Muscle layer of colon (tissue), 2 donors: ENCODE data around the gene WAPL.
A peak's percentile ranks its signal among the peaks of the same experiment; 100 is the strongest.

Experiments
- H3K27ac ChIP-seq: one replicate; pipeline ENCODE4 v1.7.0; 2013; ENCODE audit warnings: low read depth, mild to moderate bottlenecking, low read length, moderate library complexity
- H3K27me3 ChIP-seq, 2 donors: one replicate each; pipeline ENCODE4 v1.7.0; 2013; ENCODE audit warnings: low read length in 2 of 2, mild to moderate bottlenecking in 2 of 2; ENCODE audit not compliant: insufficient read depth in 2 of 2, control insufficient read depth in 1 of 2
- H3K36me3 ChIP-seq: one replicate; pipeline ENCODE4 v1.7.0; 2013; ENCODE audit warnings: mild to moderate bottlenecking, low read length; ENCODE audit not compliant: insufficient read depth
- H3K4me1 ChIP-seq: one replicate; pipeline ENCODE4 v1.7.0; 2013; ENCODE audit warnings: mild to moderate bottlenecking, low read length; ENCODE audit not compliant: insufficient read depth
- H3K4me3 ChIP-seq, 2 donors: one replicate each; pipeline ENCODE4 v1.7.0; 2013; ENCODE audit warnings: low read length in 2 of 2, low read depth in 1 of 2, mild to moderate bottlenecking in 1 of 2, moderate library complexity in 1 of 2
- H3K9ac ChIP-seq: one replicate; pipeline ENCODE4 v1.7.0; 2013; ENCODE audit warnings: low read length
- H3K9me3 ChIP-seq: one replicate; pipeline ENCODE4 v1.7.0; 2013; ENCODE audit warnings: mild to moderate bottlenecking, low read length
- donor health status: abdominal sarcoma.
- donor health status: Adenocarcinoma of cecum.

Gene WAPL

GRCh38 chr10:86434656-86435055, 86.9 kb downstream of the WAPL start:
- Histone ChIP-seq H3K9ac (no peak overlapping the region), H3K27ac (no peak overlapping the region), H3K4me1 (no peaks in the 10 kb centered on the region), H3K36me3 (peaks cover 19% of the 10 kb centered on the region), H3K9me3 (no peaks in the 10 kb centered on the region), H3K27me3 (no peaks in the 10 kb centered on the region), H3K4me3 (no peak overlapping the region)

- H3K27me3 ChIP-seq = no peaks in the 10 kb centered on the region
These were observed 97.9 kb downstream of the WAPL start for GRCh38 chr10:86423739-86424138.

GRCh38 chr10:86419101-86419500, 102.5 kb downstream of the WAPL start:
- Histone ChIP-seq H3K9me3 (no peaks in the 10 kb centered on the region), H3K27me3 (no peaks in the 10 kb centered on the region), H3K9ac (no peak overlapping the region), H3K4me1 (no peaks in the 10 kb centered on the region), H3K27ac (no peak overlapping the region), H3K36me3 (no peaks in the 10 kb centered on the region), H3K4me3 (no peak overlapping the region)

More at GRCh38 chr10:86423739-86424138, 97.9 kb downstream of the WAPL start:
- no peaks in the 10 kb centered on the region for H3K36me3 ChIP-seq
- H3K9ac ChIP-seq = no peak overlapping the region
- no peaks in the 10 kb centered on the region for H3K4me1 ChIP-seq
- no peaks in the 10 kb centered on the region for H3K9me3 ChIP-seq
- no peak overlapping the region for H3K4me3 ChIP-seq
- H3K27ac ChIP-seq = no peak overlapping the region

GRCh38 chr10:86415583-86415982, 106.0 kb downstream of the WAPL start:
- H3K9me3 ChIP-seq = no peaks in the 10 kb centered on the region
- no peak overlapping the region for H3K4me3 ChIP-seq
- H3K27ac ChIP-seq = no peak overlapping the region
- H3K4me1 ChIP-seq = peaks cover 29% of the 10 kb centered on the region
- no peak overlapping the region for H3K9ac ChIP-seq
- no peaks in the 10 kb centered on the region for H3K36me3 ChIP-seq
- H3K27me3 ChIP-seq = no peaks in the 10 kb centered on the region

GRCh38 chr10:86415116-86415515, 106.5 kb downstream of the WAPL start:
- Histone ChIP-seq H3K27me3 (no peaks in the 10 kb centered on the region), H3K27ac (no peak overlapping the region), H3K36me3 (no peaks in the 10 kb centered on the region), H3K4me3 (no peak overlapping the region), H3K4me1 (peaks cover 29% of the 10 kb centered on the region), H3K9me3 (no peaks in the 10 kb centered on the region), H3K9ac (no peak overlapping the region)

GRCh38 chr10:86413046-86413728, 108.4 kb downstream of the WAPL start:
- H3K4me3 ChIP-seq = no peak overlapping the region
- H3K27me3 ChIP-seq = no peaks in the 10 kb centered on the region
- no peaks in the 10 kb centered on the region for H3K36me3 ChIP-seq
- peak overlapping the region; percentile 39 for H3K27ac ChIP-seq
- no peak overlapping the region for H3K9ac ChIP-seq
- peaks cover 29% of the 10 kb centered on the region for H3K4me1 ChIP-seq
- H3K9me3 ChIP-seq = no peaks in the 10 kb centered on the region

- Histone ChIP-seq H3K4me3 (no peak overlapping the region), H3K4me1 (peaks cover 29% of the 10 kb centered on the region), H3K9ac (no peak overlapping the region), H3K27ac (no peak overlapping the region), H3K9me3 (no peaks in the 10 kb centered on the region), H3K36me3 (no peaks in the 10 kb centered on the region), H3K27me3 (no peaks in the 10 kb centered on the region)
These were observed 109.6 kb downstream of the WAPL start for GRCh38 chr10:86411852-86412560.

GRCh38 chr10:86411281-86411841, 110.2 kb downstream of the WAPL start:
- peaks cover 29% of the 10 kb centered on the region for H3K4me1 ChIP-seq
- H3K27me3 ChIP-seq = no peaks in the 10 kb centered on the region
- peak overlapping the region; percentile 63 for H3K27ac ChIP-seq
- H3K9ac ChIP-seq = no peak overlapping the region
- H3K4me3 ChIP-seq = no peak overlapping the region
- no peaks in the 10 kb centered on the region for H3K9me3 ChIP-seq
- H3K36me3 ChIP-seq = no peaks in the 10 kb centered on the region

- H3K27me3 ChIP-seq = no peaks in the 10 kb centered on the region
- H3K9ac ChIP-seq = no peak overlapping the region
- no peaks in the 10 kb centered on the region for H3K36me3 ChIP-seq
- H3K4me3 ChIP-seq = peak overlapping the region in 1 of 2 donors; percentile 8
- peaks cover 29% of the 10 kb centered on the region for H3K4me1 ChIP-seq
- peak overlapping the region; percentile 63 for H3K27ac ChIP-seq
- H3K9me3 ChIP-seq = no peaks in the 10 kb centered on the region
These were observed 111.0 kb downstream of the WAPL start for GRCh38 chr10:86410542-86411124.

- no peak overlapping the region for H3K27ac ChIP-seq
- H3K27me3 ChIP-seq = no peaks in the 10 kb centered on the region
- H3K36me3 ChIP-seq = no peaks in the 10 kb centered on the region
- peaks cover 29% of the 10 kb centered on the region for H3K4me1 ChIP-seq
- H3K4me3 ChIP-seq = no peak overlapping the region
- H3K9ac ChIP-seq = no peak overlapping the region
- H3K9me3 ChIP-seq = no peaks in the 10 kb centered on the region
These were observed 112.4 kb downstream of the WAPL start for GRCh38 chr10:86409183-86409582.

GRCh38 chr10:86403183-86403797, 118.3 kb downstream of the WAPL start:
- H3K9ac ChIP-seq = no peak overlapping the region
- no peaks in the 10 kb centered on the region for H3K36me3 ChIP-seq
- H3K27me3 ChIP-seq = no peaks in the 10 kb centered on the region
- peaks cover 17% of the 10 kb centered on the region for H3K4me1 ChIP-seq
- no peak overlapping the region for H3K27ac ChIP-seq
- no peak overlapping the region for H3K4me3 ChIP-seq
- no peaks in the 10 kb centered on the region for H3K9me3 ChIP-seq
